ENCODE measurements around the gene SKIC8. TPM values are rescaled to one million over a fixed set of nuclear protein-coding genes. Genes with fewer than 3 reads are reported as not detected.

Gene SKIC8
- total RNA-seq, 1 experiment from 2014 or later = 55.5 TPM

- DNase-seq (ENCODE audit: low spot score) = no peak
- BruUV-seq (replicated peaks) = no TSS peak
- intact Hi-C loops (cut with micrococcal nuclease; ENCODE audit: unreplicated experiment) = no loop called here
- no peaks in the 10 kb centered on the region for H3K27me3 ChIP-seq (replicated peaks; ENCODE audit: insufficient read depth, low read depth, low read length, poor library complexity)
- no peaks in the 10 kb centered on the region for H3K4me1 ChIP-seq (ENCODE audit: insufficient read depth, low read length, poor library complexity, severe bottlenecking)
- ChIA-PET CTCF (interaction anchor here (0.5 kb wide), 1 partner anchor 332 kb away, joined by 3 read pairs; no protein-coding TSS in a partner anchor), POLR2A (ENCODE audit: low non-redundant PET) (no interaction called here)
- H3K36me3 ChIP-seq (ENCODE audit: insufficient read depth, low read length, poor library complexity, severe bottlenecking) = no peaks in the 10 kb centered on the region
- TF ChIP-seq CTCF (conservative IDR thresholded peaks at IDR 0.05; ENCODE audit: low read depth, low read length) = 0 out of 2 replicates have a peak, but pooled peaks have one; percentile 2
- no peak for TF ChIP-seq EZH2 (IDR thresholded peaks at IDR 0.05; ENCODE audit: borderline replicate concordance, low read depth, low read length, poor library complexity, severe bottlenecking)
- no peaks in the 10 kb centered on the region for H3K9me3 ChIP-seq (ENCODE audit: low read depth, low read length, poor library complexity, severe bottlenecking)
- H3K27ac ChIP-seq (ENCODE audit: low read depth, low read length, poor library complexity, severe bottlenecking) = no peak overlapping the region
- peak overlapping the region; percentile 48 for H3K4me3 ChIP-seq (ENCODE audit: low read depth, low read length, poor library complexity, severe bottlenecking)
These were observed 34.3 kb downstream of the SKIC8 start for GRCh38 chr15:78265137-78265460.

GRCh38 chr15:78264304-78265136 lies 34.9 kb downstream of the SKIC8 start, which contains the start of gene DNAJA4:
DNAJA4 (plus strand) TSS chr15:78264562; CDS start chr15:78264764, 202 bp downstream.
- CTCF ChIA-PET = no interaction called here
- H3K36me3 ChIP-seq (ENCODE audit: insufficient read depth, low read length, poor library complexity, severe bottlenecking) = no peaks in the 10 kb centered on the region
- TF ChIP-seq CTCF (conservative IDR thresholded peaks at IDR 0.05; ENCODE audit: low read depth, low read length) = peak; percentile 48
- no peak for TF ChIP-seq EZH2 (IDR thresholded peaks at IDR 0.05; ENCODE audit: borderline replicate concordance, low read depth, low read length, poor library complexity, severe bottlenecking)
- H3K4me3 ChIP-seq (ENCODE audit: low read depth, low read length, poor library complexity, severe bottlenecking) = peak within 1 kb of the TSS; percentile 48
- DNase-seq (ENCODE audit: low spot score) = peak; percentile 63
- no peaks in the 10 kb centered on the region for H3K4me1 ChIP-seq (ENCODE audit: insufficient read depth, low read length, poor library complexity, severe bottlenecking)
- H3K9me3 ChIP-seq (ENCODE audit: low read depth, low read length, poor library complexity, severe bottlenecking) = no peaks in the 10 kb centered on the region
- H3K27me3 ChIP-seq (replicated peaks; ENCODE audit: insufficient read depth, low read depth, low read length, poor library complexity) = no peaks in the 10 kb centered on the region
- no peak within 1 kb of the TSS for H3K27ac ChIP-seq (ENCODE audit: low read depth, low read length, poor library complexity, severe bottlenecking)
- intact Hi-C loops (cut with micrococcal nuclease; ENCODE audit: unreplicated experiment) = no loop called here
- BruUV-seq (replicated peaks) = no TSS peak
- POLR2A ChIA-PET (ENCODE audit: low non-redundant PET) = no interaction called here

GRCh38 chr15:78263907-78264303 lies 35.5 kb downstream of the SKIC8 start:
- Histone ChIP-seq H3K36me3 (ENCODE audit: insufficient read depth, low read length, poor library complexity, severe bottlenecking) (no peaks in the 10 kb centered on the region), H3K9me3 (ENCODE audit: low read depth, low read length, poor library complexity, severe bottlenecking) (no peaks in the 10 kb centered on the region), H3K4me3 (ENCODE audit: low read depth, low read length, poor library complexity, severe bottlenecking) (peak overlapping the region; percentile 48), H3K27me3 (replicated peaks; ENCODE audit: insufficient read depth, low read depth, low read length, poor library complexity) (no peaks in the 10 kb centered on the region), H3K27ac (ENCODE audit: low read depth, low read length, poor library complexity, severe bottlenecking) (no peak overlapping the region), H3K4me1 (ENCODE audit: insufficient read depth, low read length, poor library complexity, severe bottlenecking) (no peaks in the 10 kb centered on the region)
- TF ChIP-seq EZH2 (IDR thresholded peaks at IDR 0.05; ENCODE audit: borderline replicate concordance, low read depth, low read length, poor library complexity, severe bottlenecking) = no peak
- TF ChIP-seq CTCF (conservative IDR thresholded peaks at IDR 0.05; ENCODE audit: low read depth, low read length) = no peak
- ChIA-PET POLR2A (ENCODE audit: low non-redundant PET) (no interaction called here), CTCF (no interaction called here)
- intact Hi-C loops (cut with micrococcal nuclease; ENCODE audit: unreplicated experiment) = no loop called here
- BruUV-seq (replicated peaks) = no TSS peak
- DNase-seq (ENCODE audit: low spot score) = no peak

Measured in A673 (cell line).